ENCODE results near the gene HBQ1.
"Not testable (repeated sequence)": the region's sequence is repeated elsewhere in the genome, so short reads cannot be mapped to it uniquely, and the experiment has no call there.

Gene HBQ1

DNA sequence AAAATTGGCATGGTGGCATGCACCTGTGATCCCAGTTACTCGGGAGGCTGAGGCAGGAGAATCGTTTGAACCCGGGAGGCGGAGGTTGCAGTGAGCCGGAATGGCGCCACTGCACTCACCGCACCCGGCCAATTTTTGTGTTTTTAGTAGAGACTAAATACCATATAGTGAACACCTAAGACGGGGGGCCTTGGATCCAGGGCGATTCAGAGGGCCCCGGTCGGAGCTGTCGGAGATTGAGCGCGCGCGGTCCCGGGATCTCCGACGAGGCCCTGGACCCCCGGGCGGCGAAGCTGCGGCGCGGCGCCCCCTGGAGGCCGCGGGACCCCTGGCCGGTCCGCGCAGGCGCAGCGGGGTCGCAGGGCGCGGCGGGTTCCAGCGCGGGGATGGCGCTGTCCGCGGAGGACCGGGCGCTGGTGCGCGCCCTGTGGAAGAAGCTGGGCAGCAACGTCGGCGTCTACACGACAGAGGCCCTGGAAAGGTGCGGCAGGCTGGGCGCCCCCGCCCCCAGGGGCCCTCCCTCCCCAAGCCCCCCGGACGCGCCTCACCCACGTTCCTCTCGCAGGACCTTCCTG, at the start of gene HBQ1:
Gene HBQ1 (plus strand): TSS at position 359 of the 575 bp plus-strand sequence. CDS start 28 bp downstream, at position 387.
- Mint-ChIP-seq H3K36me3 (ENCODE audit: low read depth) (peaks cover 3% of the 10 kb centered on the region), H3K9me3 (no peaks in the 10 kb centered on the region), H3K27ac (no peak within 1 kb of the TSS), H3K4me1 (ENCODE audit: low read depth) (peaks cover 17% of the 10 kb centered on the region), H3K4me3 (peak within 1 kb of the TSS; percentile 30), H3K27me3 (peaks cover 32% of the 10 kb centered on the region)

DNA sequence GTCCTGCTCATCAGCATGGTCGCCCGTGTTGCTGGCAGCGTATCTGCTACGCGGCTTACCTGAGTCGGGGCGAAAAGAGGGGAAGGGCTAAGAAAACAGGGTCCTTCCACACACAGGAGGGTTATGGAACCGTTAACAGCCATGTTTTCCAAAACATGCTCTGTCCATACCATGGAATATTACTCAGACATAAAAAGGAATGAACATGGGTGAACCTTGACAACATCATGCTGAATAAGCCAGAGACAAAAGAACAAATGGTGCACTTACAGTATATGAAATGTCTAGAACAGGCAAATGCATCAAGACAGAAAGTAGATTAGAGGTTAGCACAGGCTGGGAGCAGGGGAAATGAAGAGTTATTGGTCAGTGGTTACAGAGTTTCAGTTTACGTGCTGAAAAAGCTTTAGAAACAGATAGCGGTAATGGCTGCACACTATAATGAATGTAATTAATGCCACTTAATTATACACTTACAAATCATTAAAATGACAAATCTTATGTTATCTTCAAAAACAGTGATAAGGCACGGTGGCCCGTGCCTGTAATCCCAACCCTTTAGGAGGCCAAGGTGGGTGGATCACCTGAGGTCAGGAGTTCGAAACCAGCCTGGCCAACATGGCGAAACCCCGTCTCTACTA, 49.6 kb upstream of the HBQ1 start:
- H3K9me3 Mint-ChIP-seq: no peaks in the 10 kb centered on the region
- no peak overlapping the region for H3K4me3 Mint-ChIP-seq
- H3K36me3 Mint-ChIP-seq (ENCODE audit: low read depth): peaks cover 22% of the 10 kb centered on the region
- no peak overlapping the region for H3K27ac Mint-ChIP-seq
- H3K27me3 Mint-ChIP-seq: no peaks in the 10 kb centered on the region
- H3K4me1 Mint-ChIP-seq (ENCODE audit: low read depth): peaks cover 38% of the 10 kb centered on the region

DNA sequence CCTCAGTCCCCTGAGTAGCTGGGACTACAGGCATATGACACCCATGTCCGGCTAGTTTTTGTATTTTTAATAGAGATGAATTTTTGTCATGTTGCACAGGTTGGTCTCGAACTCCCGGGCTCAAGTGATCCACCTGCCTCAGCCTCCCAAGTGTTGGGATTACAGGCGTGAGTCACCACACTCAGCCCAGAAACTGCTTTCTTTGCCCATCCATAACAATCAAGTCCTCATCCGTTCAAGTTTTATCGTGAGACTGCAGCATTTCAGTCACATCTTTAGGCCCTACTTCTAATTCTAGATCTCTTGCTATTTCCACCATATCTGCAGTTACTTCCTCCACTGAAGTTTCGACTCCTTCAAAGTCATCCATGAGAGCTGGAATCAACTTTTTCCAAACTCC, 48.1 kb upstream of the HBQ1 start:
- no peaks in the 10 kb centered on the region for H3K9me3 Mint-ChIP-seq
- no peaks in the 10 kb centered on the region for H3K27me3 Mint-ChIP-seq
- H3K36me3 Mint-ChIP-seq (ENCODE audit: low read depth): peaks cover 27% of the 10 kb centered on the region
- peaks cover 49% of the 10 kb centered on the region for H3K4me1 Mint-ChIP-seq (ENCODE audit: low read depth)
- H3K4me3 Mint-ChIP-seq: no peak overlapping the region
- no peak overlapping the region for H3K27ac Mint-ChIP-seq

DNA sequence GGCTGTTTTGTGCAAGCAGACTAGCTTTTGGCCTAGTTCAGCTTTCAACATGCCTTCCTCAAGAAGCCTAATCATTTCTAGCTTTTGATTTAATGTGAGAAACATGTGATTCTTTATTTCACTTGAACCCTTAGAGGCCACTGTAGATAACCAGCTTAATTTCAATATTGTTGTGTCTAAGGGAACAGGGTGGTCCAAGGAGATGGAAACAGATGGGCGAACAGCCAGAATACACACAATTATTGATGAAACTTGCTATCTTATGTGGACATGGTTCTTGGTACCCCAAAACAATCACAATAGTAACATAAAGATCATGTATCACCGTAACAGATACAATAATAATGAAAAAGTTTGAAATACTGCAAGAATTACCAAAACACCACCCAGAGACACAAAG, 46.5 kb upstream of the HBQ1 start:
- Mint-ChIP-seq H3K9me3 (no peaks in the 10 kb centered on the region), H3K36me3 (ENCODE audit: low read depth) (peaks cover 27% of the 10 kb centered on the region), H3K4me3 (no peak overlapping the region), H3K27ac (no peak overlapping the region), H3K4me1 (ENCODE audit: low read depth) (peaks cover 51% of the 10 kb centered on the region), H3K27me3 (no peaks in the 10 kb centered on the region)

DNA sequence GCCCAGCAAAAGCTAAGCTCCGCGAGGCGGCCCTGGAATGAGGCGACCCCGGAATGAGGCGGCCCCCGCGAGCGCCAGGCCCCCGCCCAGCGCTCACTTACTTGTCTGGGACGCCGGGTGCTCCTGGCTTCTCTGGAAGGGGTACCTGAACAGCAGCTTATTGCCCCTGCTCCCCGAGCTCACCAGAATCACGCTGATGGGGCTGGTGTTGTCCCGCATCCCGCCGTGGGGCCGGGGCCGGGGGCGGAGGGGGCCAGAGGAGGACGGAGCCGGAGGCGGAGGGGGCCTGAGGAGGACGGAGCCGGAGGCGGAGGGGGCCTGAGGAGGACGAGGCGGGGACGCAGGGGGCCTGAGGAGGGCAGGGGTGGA, 42.2 kb upstream of the HBQ1 start:
- H3K27me3 Mint-ChIP-seq: no peaks in the 10 kb centered on the region
- H3K9me3 Mint-ChIP-seq: no peaks in the 10 kb centered on the region
- H3K27ac Mint-ChIP-seq: peak overlapping the region; percentile 82
- peak overlapping the region; percentile 89 for H3K4me3 Mint-ChIP-seq
- peaks cover 17% of the 10 kb centered on the region for H3K36me3 Mint-ChIP-seq (ENCODE audit: low read depth)
- H3K4me1 Mint-ChIP-seq (ENCODE audit: low read depth): peaks cover 32% of the 10 kb centered on the region

DNA sequence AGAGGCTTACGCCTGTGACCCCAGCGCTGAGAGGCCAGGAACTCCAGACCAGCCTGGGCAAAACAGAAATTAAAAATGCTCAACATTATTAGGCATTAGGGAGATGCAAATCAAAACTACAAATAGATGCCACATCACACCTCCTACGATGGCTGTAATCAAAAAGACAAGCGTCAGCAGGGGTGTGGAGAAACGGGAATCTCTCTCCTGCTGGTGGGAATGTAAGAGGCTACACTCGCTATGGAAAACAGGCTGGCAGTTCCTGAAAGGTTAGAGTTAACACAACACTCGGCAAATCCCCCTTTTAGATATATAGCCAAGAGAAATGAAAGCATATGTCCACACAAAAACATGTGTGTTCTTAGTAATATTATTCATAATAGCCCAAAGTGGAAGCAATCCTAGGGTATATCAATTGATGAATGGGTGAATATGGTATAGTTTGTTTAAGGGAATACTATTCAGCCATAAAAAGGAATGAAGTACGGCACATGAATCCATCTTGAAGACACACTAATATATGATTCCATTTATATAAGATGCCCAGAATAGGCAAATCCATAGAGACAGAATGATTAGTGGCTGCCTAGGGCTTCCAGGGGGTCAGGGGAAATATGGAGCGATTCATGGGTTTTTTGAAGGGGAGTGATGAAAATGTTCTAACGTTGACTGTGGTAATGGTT, 39.9 kb upstream of the HBQ1 start:
- Mint-ChIP-seq H3K27ac (no peak overlapping the region), H3K4me3 (peak overlapping the region; percentile 55), H3K36me3 (ENCODE audit: low read depth) (peaks cover 5% of the 10 kb centered on the region), H3K4me1 (ENCODE audit: low read depth) (peaks cover 19% of the 10 kb centered on the region), H3K27me3 (peaks cover 7% of the 10 kb centered on the region), H3K9me3 (no peaks in the 10 kb centered on the region)

DNA sequence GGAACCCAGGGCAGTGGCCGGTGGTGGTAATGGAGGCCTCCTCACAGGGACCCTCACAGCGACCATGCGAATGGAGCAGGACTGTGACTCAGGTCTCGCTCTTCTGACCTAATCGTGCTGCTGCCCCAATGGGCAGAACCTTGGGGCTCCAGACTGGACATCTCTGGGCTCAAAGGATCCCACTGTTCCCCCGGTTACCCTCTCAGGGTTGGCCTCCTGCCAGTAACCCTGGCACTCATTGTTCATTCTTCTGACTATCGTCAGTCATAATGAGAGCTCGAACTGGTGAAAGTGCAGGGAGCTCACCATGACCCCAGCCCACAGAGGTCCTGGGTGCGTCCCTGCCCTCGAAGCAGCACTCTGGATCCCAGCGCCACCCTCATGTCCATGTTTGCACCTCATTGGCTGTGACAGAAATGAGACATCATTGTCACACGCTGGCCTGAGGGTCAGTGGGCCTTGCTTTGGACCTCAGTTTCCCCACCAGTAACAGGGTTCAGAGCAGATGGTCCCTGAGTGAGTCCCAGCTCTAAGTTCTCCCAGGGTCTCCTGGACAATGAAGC, 37.8 kb upstream of the HBQ1 start:
- no peak overlapping the region for H3K27ac Mint-ChIP-seq
- H3K36me3 Mint-ChIP-seq (ENCODE audit: low read depth): no peaks in the 10 kb centered on the region
- no peak overlapping the region for H3K4me3 Mint-ChIP-seq
- peaks cover 5% of the 10 kb centered on the region for H3K4me1 Mint-ChIP-seq (ENCODE audit: low read depth)
- H3K9me3 Mint-ChIP-seq: no peaks in the 10 kb centered on the region
- peaks cover 7% of the 10 kb centered on the region for H3K27me3 Mint-ChIP-seq

DNA sequence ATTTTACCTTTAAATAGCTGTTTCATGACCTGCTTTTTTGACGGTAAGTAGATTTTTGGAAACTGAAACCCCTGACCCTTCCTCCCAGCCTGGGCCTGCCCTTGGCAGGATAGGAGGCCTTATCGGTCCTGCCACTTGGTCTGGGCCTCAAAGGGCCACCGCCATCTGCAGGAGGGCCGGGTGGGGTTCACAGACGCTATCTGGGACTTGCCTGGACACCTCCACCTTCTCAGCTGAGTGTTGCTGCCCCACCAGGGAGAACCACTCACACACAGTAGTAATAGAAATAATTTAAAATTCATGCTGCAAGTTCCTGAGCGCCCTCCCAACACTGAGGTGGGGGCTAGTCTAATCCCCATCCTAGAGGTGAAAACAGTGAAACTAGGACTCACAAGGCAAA, 37.2 kb upstream of the HBQ1 start:
- Mint-ChIP-seq H3K36me3 (ENCODE audit: low read depth) (no peaks in the 10 kb centered on the region), H3K27me3 (peaks cover 7% of the 10 kb centered on the region), H3K27ac (no peak overlapping the region), H3K4me1 (ENCODE audit: low read depth) (peaks cover 5% of the 10 kb centered on the region), H3K4me3 (no peak overlapping the region), H3K9me3 (no peaks in the 10 kb centered on the region)

DNA sequence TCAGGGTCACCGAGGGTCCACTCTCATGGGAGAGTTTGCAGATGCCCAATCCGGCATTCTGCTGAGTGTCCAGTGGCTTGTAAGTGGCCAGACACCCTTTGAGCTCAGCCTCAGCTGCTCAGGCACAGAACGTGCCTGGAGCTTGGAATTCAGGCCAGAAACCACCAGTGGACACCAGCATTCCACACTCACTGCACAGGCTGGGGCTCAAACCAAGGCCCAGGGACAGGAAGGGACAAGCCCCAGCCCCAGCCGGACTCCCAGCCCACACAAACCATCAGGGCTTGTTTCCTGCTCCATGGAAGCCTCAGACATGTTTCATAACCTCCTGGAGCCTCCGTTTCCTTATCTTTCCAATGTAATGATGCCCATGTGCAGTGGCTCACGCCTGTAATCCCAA, 36.8 kb upstream of the HBQ1 start:
- no peak overlapping the region for H3K27ac Mint-ChIP-seq
- H3K36me3 Mint-ChIP-seq (ENCODE audit: low read depth): no peaks in the 10 kb centered on the region
- peaks cover 11% of the 10 kb centered on the region for H3K27me3 Mint-ChIP-seq
- H3K4me1 Mint-ChIP-seq (ENCODE audit: low read depth): peaks cover 5% of the 10 kb centered on the region
- H3K9me3 Mint-ChIP-seq: no peaks in the 10 kb centered on the region
- H3K4me3 Mint-ChIP-seq: no peak overlapping the region

DNA sequence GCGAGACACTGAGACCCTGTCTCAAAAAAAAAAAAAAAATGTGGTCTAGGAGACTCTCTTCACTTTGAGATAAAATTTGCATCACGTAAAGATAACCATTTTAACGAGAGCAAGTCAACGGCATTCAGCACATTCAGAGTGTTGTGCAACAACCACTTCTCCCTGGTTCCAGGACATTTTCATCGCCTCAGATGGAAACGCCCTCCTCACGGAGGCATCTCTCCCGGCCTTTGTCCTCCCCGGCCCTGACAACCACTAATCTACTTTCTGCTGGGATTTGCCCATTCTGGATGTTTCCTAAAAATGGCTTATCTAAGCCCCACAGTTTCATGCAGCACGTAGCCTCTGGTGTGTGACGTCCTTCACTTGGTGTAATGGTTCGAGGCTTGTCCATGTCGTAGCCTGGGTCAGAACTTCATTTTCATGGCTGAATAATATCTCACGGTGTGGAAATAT, 35.4 kb upstream of the HBQ1 start:
- Mint-ChIP-seq H3K27me3 (peaks cover 25% of the 10 kb centered on the region), H3K36me3 (ENCODE audit: low read depth) (no peaks in the 10 kb centered on the region), H3K27ac (no peak overlapping the region), H3K4me3 (no peak overlapping the region), H3K4me1 (ENCODE audit: low read depth) (no peaks in the 10 kb centered on the region), H3K9me3 (no peaks in the 10 kb centered on the region)

DNA sequence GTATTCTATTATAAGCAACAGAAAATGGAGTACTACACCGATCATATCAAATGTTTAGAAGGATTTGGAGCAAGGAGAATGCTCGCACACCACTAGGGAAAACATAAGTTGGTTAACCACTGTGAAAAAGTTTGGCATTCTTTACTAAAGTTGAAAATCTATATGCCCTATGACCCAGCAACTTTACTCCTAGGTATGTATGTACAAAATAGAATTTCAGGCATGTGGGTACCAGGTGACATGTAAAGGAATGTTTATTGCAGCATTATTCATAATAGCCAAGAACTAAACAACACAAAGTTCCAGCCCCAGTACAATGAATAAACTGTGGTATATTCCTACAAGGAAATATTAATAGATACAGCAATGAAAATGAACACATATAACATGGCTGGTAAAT, 33.6 kb upstream of the HBQ1 start:
- Mint-ChIP-seq H3K36me3 (ENCODE audit: low read depth) (no peaks in the 10 kb centered on the region), H3K4me1 (ENCODE audit: low read depth) (no peaks in the 10 kb centered on the region), H3K4me3 (no peak overlapping the region), H3K9me3 (no peaks in the 10 kb centered on the region), H3K27me3 (peaks cover 31% of the 10 kb centered on the region), H3K27ac (no peak overlapping the region)

DNA sequence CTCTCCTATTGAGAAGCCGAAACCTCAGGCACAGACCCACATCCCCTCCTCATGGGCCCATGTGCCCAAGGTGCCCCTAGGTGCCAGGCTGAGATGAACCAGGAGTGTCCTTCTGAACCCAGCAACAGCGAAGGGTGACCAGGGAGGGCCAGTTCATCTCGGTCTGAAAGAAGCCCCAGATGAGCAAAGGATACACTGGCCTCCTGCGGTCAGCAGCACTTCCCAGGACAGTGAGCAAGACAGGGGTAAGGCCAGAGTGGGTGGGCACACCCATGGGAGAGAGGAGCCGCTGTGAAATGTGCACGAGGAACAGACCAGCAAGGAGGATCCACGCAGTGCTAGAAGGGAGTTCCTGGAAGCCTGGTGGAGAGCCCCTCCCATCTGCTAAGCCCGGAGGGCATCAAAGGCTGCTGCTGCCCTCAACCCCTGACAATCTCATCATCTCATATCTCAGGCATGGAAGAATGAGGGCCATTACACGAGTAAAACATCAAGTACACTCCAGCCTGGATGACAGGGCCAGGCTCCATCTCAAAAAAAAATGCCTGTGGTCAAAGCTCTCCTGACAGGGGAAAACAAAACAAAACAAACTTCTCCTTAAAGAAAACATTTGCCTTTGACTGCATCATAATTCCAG, 31.1 kb upstream of the HBQ1 start:
- H3K27me3 Mint-ChIP-seq: peaks cover 31% of the 10 kb centered on the region
- peaks cover under 1% of the 10 kb centered on the region for H3K4me1 Mint-ChIP-seq (ENCODE audit: low read depth)
- no peak overlapping the region for H3K27ac Mint-ChIP-seq
- no peak overlapping the region for H3K4me3 Mint-ChIP-seq
- H3K9me3 Mint-ChIP-seq: no peaks in the 10 kb centered on the region
- no peaks in the 10 kb centered on the region for H3K36me3 Mint-ChIP-seq (ENCODE audit: low read depth)

DNA sequence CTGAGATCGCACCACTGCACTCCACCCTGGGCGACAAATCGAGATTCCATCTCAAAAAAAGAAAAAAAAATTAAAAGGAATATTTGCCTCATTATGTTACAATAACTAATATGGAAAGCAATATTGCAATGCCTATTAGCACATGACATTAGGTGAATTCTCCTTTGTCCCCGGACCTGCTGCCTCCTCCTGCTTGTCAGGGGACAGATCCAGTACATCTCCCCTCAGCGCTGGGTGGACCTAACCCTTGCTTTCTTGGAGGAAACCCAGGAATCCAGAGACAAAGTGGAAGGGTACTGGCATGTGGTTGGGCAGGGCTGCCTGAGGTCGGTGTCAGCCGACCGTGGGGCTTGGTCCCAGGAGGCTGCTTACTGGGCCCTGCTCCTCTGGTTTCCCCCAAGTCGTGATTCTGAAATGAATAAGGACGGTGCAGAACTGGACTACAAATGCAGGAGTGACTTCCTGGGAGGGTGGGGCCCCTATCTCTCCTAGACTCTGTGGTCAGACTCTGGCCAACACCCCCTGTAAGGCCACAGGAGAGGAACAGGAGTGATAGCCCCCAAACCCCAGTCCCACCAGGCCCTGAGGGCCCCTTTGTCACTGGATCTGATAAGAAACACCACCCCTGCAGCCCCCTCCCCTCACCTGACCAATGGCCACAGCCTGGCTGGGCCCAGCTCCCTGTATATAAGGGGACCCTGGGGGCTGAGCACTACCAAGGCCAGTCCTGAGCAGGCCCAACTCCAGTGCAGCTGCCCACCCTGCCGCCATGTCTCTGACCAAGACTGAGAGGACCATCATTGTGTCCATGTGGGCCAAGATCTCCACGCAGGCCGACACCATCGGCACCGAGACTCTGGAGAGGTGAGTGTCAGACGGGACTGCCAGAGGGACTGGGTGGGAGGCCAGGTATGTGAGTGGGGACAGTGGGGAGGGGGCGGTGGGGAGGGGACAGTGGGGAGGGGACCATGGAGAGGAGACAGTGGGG, 27.8 kb upstream of the HBQ1 start, which contains the start of gene HBZ:
Gene HBZ (plus strand): TSS at position 504 of the 988 bp plus-strand sequence. CDS start 266 bp downstream, at position 770.
- Mint-ChIP-seq H3K4me3 (no peak within 1 kb of the TSS), H3K27ac (no peak within 1 kb of the TSS), H3K36me3 (ENCODE audit: low read depth) (no peaks in the 10 kb centered on the region), H3K27me3 (peaks cover 38% of the 10 kb centered on the region), H3K4me1 (ENCODE audit: low read depth) (peaks cover 10% of the 10 kb centered on the region), H3K9me3 (no peaks in the 10 kb centered on the region)

DNA sequence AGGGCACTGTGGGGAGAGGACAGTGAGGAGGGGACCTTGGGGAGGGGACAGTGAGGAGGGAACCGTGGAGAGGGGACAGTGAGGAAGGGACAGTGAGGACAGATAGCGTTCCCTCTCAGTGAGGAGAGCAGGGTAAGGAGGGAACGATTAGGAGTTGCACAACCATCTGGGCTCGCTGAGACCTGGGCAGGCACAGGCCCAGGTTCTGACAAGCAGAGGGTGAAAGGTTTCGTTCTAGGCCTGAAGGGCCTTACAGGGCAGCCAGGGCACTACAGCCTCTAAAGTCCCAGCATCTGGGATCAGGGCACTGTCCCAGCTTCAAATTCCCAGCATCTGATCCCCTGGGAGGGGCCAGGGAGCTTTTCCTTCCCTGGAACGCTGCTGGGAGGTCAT, 27.1 kb upstream of the HBQ1 start:
- peaks cover 10% of the 10 kb centered on the region for H3K4me1 Mint-ChIP-seq (ENCODE audit: low read depth)
- not testable (repeated sequence) for H3K9me3 Mint-ChIP-seq; H3K36me3 Mint-ChIP-seq (ENCODE audit: low read depth); H3K4me3 Mint-ChIP-seq; H3K27ac Mint-ChIP-seq
- H3K27me3 Mint-ChIP-seq: peaks cover 42% of the 10 kb centered on the region

All from stimulated activated naive CD8-positive, alpha-beta T cell treated with anti-CD3 and anti-CD28 coated beads, Interleukin-15, Interleukin-2, amounts not matched to agents 100 ng/mL and 50 ng/mL, for 24 hours (primary cell).